Urothelium cell line (cell line): Measurements from ENCODE around the gene GATAD2A.
"Not testable (repeated sequence)": the region's sequence is repeated elsewhere in the genome, so short reads cannot be mapped to it uniquely, and the experiment has no call there.

Source experiments
- DNase-seq: peaks from one replicate; pipeline ENCODE4 v3.0.0; 2011; ENCODE audit warnings: low spot score, mixed read lengths
- FAIRE-seq: peaks from 2 replicates; lab custom pipeline; 2011; peaks lifted over from hg19 to GRCh38; lab: Jason Lieb, UNC

The GATAD2A gene

GRCh38 chr19:19461671-19462622, 56.5 kb downstream of the GATAD2A start:
- no peak for FAIRE-seq
- no peak for DNase-seq

DNA sequence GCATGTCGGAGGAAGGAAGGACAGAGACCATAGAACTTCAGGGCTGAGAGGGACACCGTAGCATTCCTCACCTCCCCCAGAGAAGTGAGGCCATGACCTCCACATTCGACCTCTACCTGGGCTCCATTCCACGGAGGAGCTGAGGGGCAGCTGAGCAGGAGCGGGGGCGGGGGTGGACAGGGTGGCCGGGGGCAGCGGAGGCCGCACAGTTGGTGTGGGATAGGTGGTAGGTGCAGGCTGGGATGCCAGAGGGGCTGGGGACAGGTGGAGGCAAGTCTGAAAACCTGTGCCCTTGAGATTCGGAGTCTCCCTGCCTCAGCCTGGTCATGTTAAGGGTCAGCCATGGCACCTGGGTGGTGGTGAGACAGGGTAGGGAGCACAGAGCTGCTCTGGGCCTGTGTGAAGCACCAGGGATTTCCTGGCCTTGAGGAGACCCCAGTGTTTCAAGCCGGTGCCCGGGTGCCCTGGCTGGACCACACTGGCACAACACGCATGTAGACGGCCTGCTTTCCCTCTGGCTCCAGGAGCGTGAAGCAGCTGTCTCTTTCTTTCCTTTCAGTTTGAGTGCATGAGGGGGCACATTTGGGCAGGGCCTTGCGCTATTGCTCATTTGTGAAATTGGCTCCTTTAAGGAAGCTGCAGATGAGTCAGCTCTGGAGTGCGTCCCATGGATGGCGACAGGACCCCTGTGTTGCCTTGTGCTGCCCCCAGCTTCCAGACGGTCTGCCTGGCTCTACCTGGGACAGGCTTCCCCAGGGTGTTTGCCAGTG, 58.1 kb downstream of the GATAD2A start:
- FAIRE-seq = no peak
- no peak for DNase-seq

GRCh38 chr19:19464339-19465098, 59.0 kb downstream of the GATAD2A start:
- no peak for DNase-seq
- no peak for FAIRE-seq

GRCh38 chr19:19465436-19466070, 60.1 kb downstream of the GATAD2A start:
- DNase-seq = no peak
- FAIRE-seq = no peak

- no peak for FAIRE-seq
Measured at GRCh38 chr19:19466201-19466600, 60.7 kb downstream of the GATAD2A start.

DNA sequence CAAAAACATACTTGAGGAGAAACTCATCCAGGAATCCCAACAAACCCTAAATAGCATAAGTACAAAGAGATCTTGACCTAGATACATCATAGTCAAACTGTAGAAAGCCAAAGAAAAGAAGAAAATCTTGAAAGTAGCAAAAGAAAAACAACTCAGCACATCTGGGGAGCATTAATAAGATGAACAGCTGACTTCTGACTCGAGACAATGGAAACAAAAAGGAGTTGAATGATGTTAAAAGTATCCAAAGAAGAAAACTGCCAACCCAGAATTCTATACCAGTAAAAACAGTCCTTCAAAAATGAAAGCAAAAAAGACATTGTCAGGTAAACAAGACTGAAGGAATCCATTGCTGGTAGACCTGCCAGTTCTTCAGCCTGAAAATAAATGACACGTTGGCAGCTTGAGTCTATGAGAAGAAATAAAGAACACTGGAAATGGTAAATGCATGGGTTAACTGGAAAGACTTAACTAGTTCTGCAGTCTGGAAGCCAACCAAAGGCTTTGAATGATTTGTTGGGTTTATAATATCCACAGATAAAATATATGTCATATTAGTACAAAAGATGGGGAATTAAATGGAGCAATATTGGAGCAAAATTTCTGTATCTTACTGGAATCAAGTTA, 63.1 kb downstream of the GATAD2A start:
- FAIRE-seq (no peak), DNase-seq (no peak)

More at GRCh38 chr19:19466201-19466600, 60.7 kb downstream of the GATAD2A start:
- DNase-seq = no peak

DNA sequence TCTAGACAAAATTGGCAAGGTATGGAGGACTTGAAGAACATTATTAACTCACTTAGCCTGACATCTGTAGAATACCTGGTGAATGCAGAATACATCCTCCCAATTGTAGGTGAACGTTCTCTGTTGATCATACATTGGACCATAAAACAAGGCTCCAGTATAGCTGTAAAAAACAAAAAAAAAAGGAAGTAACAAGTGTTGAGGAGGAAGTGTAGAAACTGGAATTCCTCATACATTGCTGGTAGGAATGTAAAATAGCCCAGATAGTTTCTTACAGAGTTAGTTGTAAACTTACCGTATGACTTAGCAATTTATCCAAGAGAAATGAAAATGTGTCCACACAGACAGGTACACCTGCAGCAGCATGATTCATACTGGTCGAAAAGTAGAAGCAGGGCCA, 65.1 kb downstream of the GATAD2A start:
- no peak for DNase-seq
- FAIRE-seq = no peak

GRCh38 chr19:19471682-19472081, 66.2 kb downstream of the GATAD2A start:
- DNase-seq (no peak), FAIRE-seq (no peak)

- not testable (repeated sequence) for DNase-seq, FAIRE-seq
Measured at GRCh38 chr19:19472106-19472505, 66.6 kb downstream of the GATAD2A start.

DNA sequence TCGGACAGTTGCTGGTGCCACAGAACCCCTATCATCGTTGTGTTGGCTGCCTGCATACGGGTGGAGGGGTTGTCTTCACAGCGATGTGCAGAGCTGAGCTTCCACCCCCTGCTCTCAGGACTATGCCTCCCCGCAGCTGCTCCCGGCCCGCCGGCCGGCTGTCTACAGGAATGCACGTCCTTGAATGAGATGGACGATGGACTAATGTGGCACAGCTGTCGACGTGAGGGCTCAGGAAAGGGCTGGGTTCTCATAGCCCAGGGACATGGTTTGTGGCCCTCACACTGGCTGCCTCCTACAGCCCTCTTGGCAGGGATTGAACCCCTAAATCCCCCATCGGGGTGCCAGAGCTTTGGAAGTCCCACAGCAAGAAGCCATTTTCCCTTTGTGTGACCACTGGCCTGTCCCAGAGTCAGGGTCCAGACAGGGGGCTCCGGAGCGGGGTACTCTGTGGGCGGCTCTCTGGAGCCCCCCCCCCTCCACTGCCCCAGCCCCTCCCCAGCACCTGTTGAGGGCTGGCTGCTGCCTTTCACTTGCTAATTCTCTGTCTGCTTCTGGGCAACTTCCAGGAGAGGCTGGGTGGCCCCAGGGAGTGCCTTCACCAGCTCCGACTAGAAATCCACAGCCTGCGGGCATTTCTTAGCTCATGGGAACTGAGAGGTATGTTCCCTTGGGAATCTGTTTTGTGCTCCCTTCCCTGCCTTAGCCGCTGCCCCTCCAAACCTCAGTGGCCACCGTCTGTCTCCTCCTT, 69.7 kb downstream of the GATAD2A start:
- no peak for FAIRE-seq

GRCh38 chr19:19475849-19476828, 70.7 kb downstream of the GATAD2A start:
- FAIRE-seq = no peak
- DNase-seq = no peak

More for the DNA sequence above, 69.7 kb downstream of the GATAD2A start:
- no peak for DNase-seq

GRCh38 chr19:19477705-19478383, 72.4 kb downstream of the GATAD2A start:
- DNase-seq (no peak), FAIRE-seq (no peak)

DNA sequence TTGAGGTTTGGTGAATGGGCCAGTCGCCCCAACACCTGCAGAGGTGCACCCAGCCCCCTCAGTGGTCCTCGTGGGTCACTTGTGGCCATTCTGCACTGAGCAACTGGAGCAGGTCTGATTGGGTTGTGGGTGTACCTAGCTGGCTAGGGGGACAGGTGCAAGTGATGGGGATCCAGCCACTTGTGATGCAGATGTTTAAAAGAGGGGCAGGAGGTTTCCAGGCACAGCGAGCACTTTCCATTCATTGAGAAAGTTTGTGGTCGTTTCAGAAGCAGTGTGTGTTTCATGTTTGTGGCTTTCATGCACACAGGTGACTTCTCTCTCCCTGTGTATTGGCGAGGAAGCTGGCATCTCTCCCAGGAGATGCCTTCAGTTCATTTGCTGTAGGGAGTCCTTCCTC, 75.2 kb downstream of the GATAD2A start:
- FAIRE-seq = no peak
- DNase-seq = no peak

DNA sequence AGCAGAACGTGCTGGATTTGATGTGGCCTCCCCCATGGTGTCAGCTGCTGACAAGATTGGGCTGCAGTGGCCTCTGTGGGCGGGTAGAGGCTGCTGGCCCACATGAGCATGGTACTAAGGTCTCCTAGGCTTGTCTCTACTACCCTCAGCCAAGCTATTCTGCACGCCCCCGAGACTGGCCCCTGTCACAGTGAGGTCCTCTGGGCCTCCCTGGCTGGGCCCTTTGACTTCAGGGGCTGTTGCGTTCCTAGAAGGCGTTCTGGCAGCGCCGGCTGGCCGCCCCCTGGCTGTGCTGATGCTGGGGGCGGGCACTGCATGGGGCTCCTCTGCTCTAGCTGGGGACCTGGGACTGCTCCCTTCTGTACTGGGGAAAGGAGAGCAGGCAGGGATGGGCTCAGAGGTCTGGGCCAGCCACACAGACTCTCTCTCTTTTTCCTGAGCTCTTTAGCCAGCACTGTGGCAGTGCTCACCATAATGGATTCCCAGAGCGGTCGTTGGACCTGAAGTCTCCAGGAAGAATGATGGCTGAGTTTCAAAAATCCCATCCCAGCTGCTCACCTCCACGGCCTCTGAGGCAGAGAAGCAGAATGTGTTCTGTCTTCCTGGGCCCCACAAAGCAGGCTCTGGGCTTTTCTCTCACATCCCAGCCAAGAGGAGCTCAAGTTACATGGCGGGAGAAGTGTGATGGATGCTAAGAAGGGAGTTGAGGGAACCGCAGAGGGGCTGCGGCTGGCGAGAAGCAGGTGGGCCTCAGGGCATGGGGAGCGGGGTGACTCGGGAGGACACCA, 77.5 kb downstream of the GATAD2A start:
- FAIRE-seq = no peak
- no peak for DNase-seq

GRCh38 chr19:19485161-19485997, 79.9 kb downstream of the GATAD2A start:
- no peak for DNase-seq
- no peak for FAIRE-seq

GRCh38 chr19:19485998-19486290, 80.5 kb downstream of the GATAD2A start:
- no peak for DNase-seq
- FAIRE-seq = no peak
